H1 (cell line): ENCODE results near the gene AAMP. TPM values are rescaled to one million over a fixed set of nuclear protein-coding genes. Genes with fewer than 3 reads are reported as not detected.

Experiments used
- NANOG ChIP-seq: IDR thresholded peaks from 2 replicates; pipeline ENCODE4 v1.6.1; 2011; ENCODE audit warnings: low read length, low read depth, mild to moderate bottlenecking, inconsistent platforms; ENCODE audit not compliant: insufficient read depth, poor library complexity, severe bottlenecking
- POU5F1 ChIP-seq: IDR thresholded peaks from 2 replicates; pipeline ENCODE4 v1.6.1; 2011; ENCODE audit warnings: low read depth, mild to moderate bottlenecking, low read length, moderate library complexity
- SP4 ChIP-seq: IDR thresholded peaks from 2 replicates; pipeline ENCODE4 v1.6.1; 2012; ENCODE audit warnings: low read length, inconsistent platforms
- polyA plus RNA-seq, 7 experiments: library from polyadenylated mRNA; depleted of rRNA in 3 of 7; stranded (reverse) in 5 of 7; unstranded in 2 of 7; fragments of >200 nt in 5 of 7; fragments of 200-250 nt in 2 of 7; gene quantifications; 1 replicate in 5 of 7; 2 replicates in 1 of 7; 4 replicates in 1 of 7; pipeline versions ENCODE4 v1.2.1 to v1.2.3, GENCODE V29; 2011 to 2013; ENCODE audit warnings: missing spikeins in 2 of 7, mixed read lengths in 2 of 7
- total RNA-seq: library from RNA; stranded (reverse); fragmentation: NEBNext Ultra II Directional; extraction: Animal tissue kit (Norgen Biotek cat#: 25700); gene quantifications from 2 replicates; pipeline ENCODE4 v1.2.1, GENCODE V29; 2021
- TF ChIP-seq, protein P1 (sequence below), 3 experiments: IDR thresholded peaks; 1 replicate in 2 of 3; 2 replicates in 1 of 3; pipeline versions ENCODE4 v1.5.1 to v1.6.1; 2011; ENCODE audit warnings: low read length in 3 of 3, mild to moderate bottlenecking in 3 of 3, inconsistent platforms in 2 of 3, low read depth in 1 of 3, moderate library complexity in 1 of 3; ENCODE audit not compliant: insufficient read depth in 1 of 3; ENCODE audit errors: control extremely low read depth in 1 of 3

The AAMP gene
- total and polyA plus RNA-seq, 2 of the 8 experiments (the other 6 are each of a cell fraction or from before 2014, with no cell fraction given): 119 to 125 TPM

DNA sequence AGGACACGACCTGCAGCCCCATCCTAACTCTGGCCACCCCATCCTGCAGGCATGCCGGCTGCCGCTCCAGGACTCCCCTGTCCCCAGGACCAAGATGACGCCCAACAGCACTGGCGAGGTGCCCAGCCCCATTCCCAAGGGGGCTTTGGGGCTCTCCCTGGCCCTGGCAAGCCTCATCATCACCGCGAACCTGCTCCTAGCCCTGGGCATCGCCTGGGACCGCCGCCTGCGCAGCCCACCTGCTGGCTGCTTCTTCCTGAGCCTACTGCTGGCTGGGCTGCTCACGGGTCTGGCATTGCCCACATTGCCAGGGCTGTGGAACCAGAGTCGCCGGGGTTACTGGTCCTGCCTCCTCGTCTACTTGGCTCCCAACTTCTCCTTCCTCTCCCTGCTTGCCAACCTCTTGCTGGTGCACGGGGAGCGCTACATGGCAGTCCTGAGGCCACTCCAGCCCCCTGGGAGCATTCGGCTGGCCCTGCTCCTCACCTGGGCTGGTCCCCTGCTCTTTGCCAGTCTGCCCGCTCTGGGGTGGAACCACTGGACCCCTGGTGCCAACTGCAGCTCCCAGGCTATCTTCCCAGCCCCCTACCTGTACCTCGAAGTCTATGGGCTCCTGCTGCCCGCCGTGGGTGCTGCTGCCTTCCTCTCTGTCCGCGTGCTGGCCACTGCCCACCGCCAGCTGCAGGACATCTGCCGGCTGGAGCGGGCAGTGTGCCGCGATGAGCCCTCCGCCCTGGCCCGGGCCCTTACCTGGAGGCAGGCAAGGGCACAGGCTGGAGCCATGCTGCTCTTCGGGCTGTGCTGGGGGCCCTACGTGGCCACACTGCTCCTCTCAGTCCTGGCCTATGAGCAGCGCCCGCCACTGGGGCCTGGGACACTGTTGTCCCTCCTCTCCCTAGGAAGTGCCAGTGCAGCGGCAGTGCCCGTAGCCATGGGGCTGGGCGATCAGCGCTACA lies 7.0 kb downstream of the AAMP start (continued):
- TF ChIP-seq NANOG (no peak), SP4 (no peak), POU5F1 (no peak)
- TF ChIP-seq, protein P1, sequence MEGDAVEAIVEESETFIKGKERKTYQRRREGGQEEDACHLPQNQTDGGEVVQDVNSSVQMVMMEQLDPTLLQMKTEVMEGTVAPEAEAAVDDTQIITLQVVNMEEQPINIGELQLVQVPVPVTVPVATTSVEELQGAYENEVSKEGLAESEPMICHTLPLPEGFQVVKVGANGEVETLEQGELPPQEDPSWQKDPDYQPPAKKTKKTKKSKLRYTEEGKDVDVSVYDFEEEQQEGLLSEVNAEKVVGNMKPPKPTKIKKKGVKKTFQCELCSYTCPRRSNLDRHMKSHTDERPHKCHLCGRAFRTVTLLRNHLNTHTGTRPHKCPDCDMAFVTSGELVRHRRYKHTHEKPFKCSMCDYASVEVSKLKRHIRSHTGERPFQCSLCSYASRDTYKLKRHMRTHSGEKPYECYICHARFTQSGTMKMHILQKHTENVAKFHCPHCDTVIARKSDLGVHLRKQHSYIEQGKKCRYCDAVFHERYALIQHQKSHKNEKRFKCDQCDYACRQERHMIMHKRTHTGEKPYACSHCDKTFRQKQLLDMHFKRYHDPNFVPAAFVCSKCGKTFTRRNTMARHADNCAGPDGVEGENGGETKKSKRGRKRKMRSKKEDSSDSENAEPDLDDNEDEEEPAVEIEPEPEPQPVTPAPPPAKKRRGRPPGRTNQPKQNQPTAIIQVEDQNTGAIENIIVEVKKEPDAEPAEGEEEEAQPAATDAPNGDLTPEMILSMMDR (IDR thresholded peaks at IDR 0.05; ENCODE audit: control extremely low read depth in 1 of 3, insufficient read depth in 1 of 3, low read depth in 1 of 3, low read length in 3 of 3): no peak
